ENCODE measurements around the gene CAND2. TPM values are rescaled to one million over a fixed set of nuclear protein-coding genes. Genes with fewer than 3 reads are reported as not detected.

CAND2 gene
- total and polyA plus RNA-seq, 2 of the 8 experiments (the other 6 are each of a cell fraction or from before 2014, with no cell fraction given) = 8.7 TPM

DNA sequence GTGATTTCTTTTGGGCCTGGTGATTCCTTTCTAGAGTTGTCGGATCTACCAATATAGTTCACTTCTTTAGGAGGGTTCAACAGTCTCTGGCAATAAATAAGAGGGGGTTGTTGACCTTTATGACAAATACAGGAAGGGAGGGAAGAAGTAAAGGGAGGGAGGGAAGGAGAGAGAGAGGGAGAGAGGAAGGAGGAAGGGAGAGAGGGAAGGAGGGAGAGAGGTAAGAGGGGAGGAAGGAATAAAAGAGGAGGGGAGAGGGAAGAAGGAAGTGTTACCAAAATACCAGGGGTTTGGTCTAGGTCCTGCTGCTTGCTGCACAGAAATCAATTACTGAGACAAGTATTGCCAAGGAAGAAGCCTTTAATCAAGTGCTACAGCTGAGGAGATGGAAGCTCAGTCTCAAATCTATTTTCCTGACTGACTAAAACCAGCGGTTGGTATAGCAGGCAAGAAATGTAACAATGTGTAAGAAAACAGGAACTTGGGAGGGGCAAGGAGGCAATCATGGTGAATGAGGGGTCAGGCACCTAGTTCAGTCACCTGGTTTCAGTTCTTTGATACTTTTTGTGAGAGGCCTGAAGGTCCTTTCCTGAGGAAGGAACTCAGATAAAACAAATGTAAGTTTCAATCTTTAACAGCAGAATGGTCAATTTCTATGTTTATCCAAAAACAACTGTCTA lies 23.3 kb upstream of the CAND2 start:
- Histone ChIP-seq H3K4me2 (ENCODE audit: insufficient read depth in 1 of 2, low read depth in 2 of 2, low read length in 2 of 2) (no peak overlapping the region), H3K27me3 (replicated peaks in 1 of 4; ENCODE audit: control insufficient read depth in 3 of 4, extremely low read depth in 1 of 4, insufficient read depth in 3 of 4, low read length in 3 of 4) (no peaks in the 10 kb centered on the region; a peak in 2 of 7 replicates), H3K9ac (replicated peaks in 1 of 4; ENCODE audit: extremely low read depth in 1 of 4, low read depth in 3 of 4, low read length in 3 of 4) (no peak overlapping the region), H4K91ac (replicated peaks; ENCODE audit: insufficient read length, low read length) (no peak overlapping the region), H3K27ac (ENCODE audit: low read depth, low read length) (no peak overlapping the region), H2BK5ac (ENCODE audit: low read depth, low read length) (no peak overlapping the region), H4K5ac (ENCODE audit: insufficient read length, low read depth, low read length) (no peak overlapping the region), H3K79me1 (ENCODE audit: low read depth, low read length) (no peaks in the 10 kb centered on the region), H4K8ac (ENCODE audit: extremely low read depth, insufficient read depth, low read length) (no peak overlapping the region), H3K56ac (replicated peaks; ENCODE audit: insufficient read length, low read depth, low read length) (no peak overlapping the region), H3K23ac (ENCODE audit: insufficient read length) (no peak overlapping the region), H3K18ac (ENCODE audit: extremely low read depth, low read length) (no peak overlapping the region), H3K79me2 (ENCODE audit: control insufficient read depth in 1 of 2, insufficient read depth in 2 of 2, low read length in 2 of 2) (no peaks in the 10 kb centered on the region), H3K4me3 (ENCODE audit: extremely low read depth in 1 of 4, insufficient read depth in 2 of 4, low read depth in 3 of 4, low read length in 4 of 4) (no peak overlapping the region), H3K36me3 (ENCODE audit: control insufficient read depth in 2 of 4, insufficient read depth in 4 of 4, low read length in 3 of 4) (no peaks in the 10 kb centered on the region), H3K9me3 (ENCODE audit: insufficient read depth in 2 of 2, low read depth in 1 of 2, low read length in 1 of 2) (no peaks in the 10 kb centered on the region), H4K20me1 (replicated peaks in 1 of 2; ENCODE audit: control insufficient read depth in 1 of 2, insufficient read depth in 2 of 2, low read length in 2 of 2) (no peaks in the 10 kb centered on the region), H2BK12ac (ENCODE audit: low read depth, low read length) (no peak overlapping the region), H2AK5ac (ENCODE audit: low read depth, low read length) (no peak overlapping the region), H3K23me2 (ENCODE audit: low read depth, low read length) (peaks cover 2% of the 10 kb centered on the region; the same call in 1 of the 2 replicates), H3K4me1 (replicated peaks in 1 of 4; ENCODE audit: control insufficient read depth in 3 of 4, insufficient read depth in 4 of 4, low read length in 3 of 4) (no peaks in the 10 kb centered on the region), H3K14ac (ENCODE audit: insufficient read length) (no peak overlapping the region), H2BK20ac (ENCODE audit: low read length) (no peak overlapping the region), H2AFZ (ENCODE audit: low read length) (no peak overlapping the region), H2BK15ac (ENCODE audit: low read length) (no peak overlapping the region), H2BK120ac (replicated peaks; ENCODE audit: low read depth, low read length) (no peak overlapping the region), H3K4ac (replicated peaks; ENCODE audit: insufficient read length, low read depth, low read length) (no peak overlapping the region)
- no peak for DNase-seq (ENCODE audit: low read depth in 1 of 2, low spot score in 2 of 2)
- CTCF ChIA-PET (ENCODE audit: partially characterized antibody) = interaction anchor here (1.1 to 2.2 kb wide), 2 partner anchors 10 to 95 kb away, joined by 3 to 8 read pairs; no protein-coding TSS in a partner anchor
- POLR2A ChIA-PET (ENCODE audit: partially characterized antibody) = interaction anchor here (2.1 kb wide), 1 partner anchor 64 kb away, joined by 5 read pairs; no protein-coding TSS in a partner anchor
- FAIRE-seq = no peak
- 86% methylated on average over 2 of the region's 2 CpGs; no CpG with 5 or more reads in 1 of the 2 experiments for WGBS, 2 experiments (ENCODE audit: extremely low coverage in 1 of 2, insufficient coverage in 1 of 2, insufficient read length in 1 of 2, insufficient replicate concordance in 2 of 2, low coverage in 1 of 2, low lambda C conversion rate in 2 of 2, missing lambda C conversion rate in 1 of 2)
- TF ChIP-seq YY1 (IDR thresholded peaks at IDR 0.05; ENCODE audit: low read depth, low read length) = no peak
- no peak for TF ChIP-seq GABPA (IDR thresholded peaks at IDR 0.05; ENCODE audit: borderline replicate concordance, insufficient read depth, low read length)
- TF ChIP-seq SRF (IDR thresholded peaks at IDR 0.05; ENCODE audit: low read depth, low read length) = no peak
- TF ChIP-seq SP2 (IDR thresholded peaks at IDR 0.05; ENCODE audit: low read length) = no peak
- no peak for TF ChIP-seq CEBPB (IDR thresholded peaks at IDR 0.05; ENCODE audit: low read depth, low read length)
- no peak for TF ChIP-seq CTCF (IDR thresholded peaks at IDR 0.05; ENCODE audit: control extremely low read depth in 1 of 3, insufficient read depth in 1 of 3, low read depth in 1 of 3, low read length in 3 of 3)
- TF ChIP-seq, protein P1, sequence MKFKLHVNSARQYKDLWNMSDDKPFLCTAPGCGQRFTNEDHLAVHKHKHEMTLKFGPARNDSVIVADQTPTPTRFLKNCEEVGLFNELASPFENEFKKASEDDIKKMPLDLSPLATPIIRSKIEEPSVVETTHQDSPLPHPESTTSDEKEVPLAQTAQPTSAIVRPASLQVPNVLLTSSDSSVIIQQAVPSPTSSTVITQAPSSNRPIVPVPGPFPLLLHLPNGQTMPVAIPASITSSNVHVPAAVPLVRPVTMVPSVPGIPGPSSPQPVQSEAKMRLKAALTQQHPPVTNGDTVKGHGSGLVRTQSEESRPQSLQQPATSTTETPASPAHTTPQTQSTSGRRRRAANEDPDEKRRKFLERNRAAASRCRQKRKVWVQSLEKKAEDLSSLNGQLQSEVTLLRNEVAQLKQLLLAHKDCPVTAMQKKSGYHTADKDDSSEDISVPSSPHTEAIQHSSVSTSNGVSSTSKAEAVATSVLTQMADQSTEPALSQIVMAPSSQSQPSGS (IDR thresholded peaks at IDR 0.05; ENCODE audit: low read length) = no peak
- no peak for TF ChIP-seq JUND (IDR thresholded peaks at IDR 0.05; ENCODE audit: low read length)
- no peak for TF ChIP-seq SIN3A (conservative IDR thresholded peaks at IDR 0.05 in 1 of 2, IDR thresholded peaks at IDR 0.05 in 1 of 2; ENCODE audit: low read depth in 1 of 2, low read length in 2 of 2)

All from H1 (cell line).